HG03520 (cell line): Measurements from ENCODE around the gene CABYR.

Experiments used
- ATAC-seq: cut with Tn5 transposase; IDR thresholded peaks from one replicate; pipeline ENCODE4 v1.9.1; 2021; ENCODE audit warnings: mild to moderate bottlenecking, moderate library complexity; ENCODE audit not compliant: unreplicated experiment

Gene CABYR

GRCh38 chr18:24138789-24139616, at the start of gene CABYR:
Gene CABYR, plus strand, starts transcription at chr18:24139062. Its CDS starts 4,053 bp downstream, at chr18:24143115.
- ATAC-seq = peak; percentile 85

- no peak for ATAC-seq
Observed at GRCh38 chr18:24089076-24089475, 49.8 kb upstream of the CABYR start.

GRCh38 chr18:24089515-24090337, 49.1 kb upstream of the CABYR start:
- ATAC-seq = no peak

- no peak for ATAC-seq
Observed at GRCh38 chr18:24090876-24091275, 48.0 kb upstream of the CABYR start.

- no peak for ATAC-seq
Observed at GRCh38 chr18:24094561-24094960, 44.3 kb upstream of the CABYR start.

- ATAC-seq = no peak
Observed at GRCh38 chr18:24095976-24096375, 42.9 kb upstream of the CABYR start.

GRCh38 chr18:24103320-24104021, 35.4 kb upstream of the CABYR start:
- no peak for ATAC-seq

- ATAC-seq = no peak
Observed at GRCh38 chr18:24104486-24104885, 34.4 kb upstream of the CABYR start.

GRCh38 chr18:24108641-24109040, 30.2 kb upstream of the CABYR start:
- no peak for ATAC-seq

- ATAC-seq = no peak
Observed at GRCh38 chr18:24111936-24112335, 26.9 kb upstream of the CABYR start.

GRCh38 chr18:24112464-24112863, 26.4 kb upstream of the CABYR start:
- ATAC-seq = no peak

- ATAC-seq = no peak
Observed at GRCh38 chr18:24112874-24113615, 25.8 kb upstream of the CABYR start.

- ATAC-seq = no peak
Observed at GRCh38 chr18:24114924-24115549, 23.8 kb upstream of the CABYR start.

- ATAC-seq = no peak
Observed at GRCh38 chr18:24115628-24116027, 23.2 kb upstream of the CABYR start.

GRCh38 chr18:24118750-24119577, 19.9 kb upstream of the CABYR start:
- ATAC-seq = peak; percentile 81

- ATAC-seq = no peak
Observed at GRCh38 chr18:24120676-24121075, 18.2 kb upstream of the CABYR start.

- ATAC-seq = no peak
Observed at GRCh38 chr18:24121625-24122024, 17.2 kb upstream of the CABYR start.

GRCh38 chr18:24126155-24126961, 12.5 kb upstream of the CABYR start:
- no peak for ATAC-seq
